A549 (cell line): ENCODE measurements around the gene CETN2.

ENCODE experiments used
- CBX8 ChIP-seq: fragments of 200-600 bp; sonication (generic); IDR thresholded peaks from 2 replicates; pipeline ENCODE4 v1.6.1; 2016
- CHD4 ChIP-seq: fragments of 200-600 bp; sonication (generic); IDR thresholded peaks from 2 replicates; pipeline ENCODE4 v1.6.1; 2016; ENCODE audit warnings: antibody characterized with exemption, mild to moderate bottlenecking, borderline replicate concordance
- ESRRA ChIP-seq: fragments of 150-350 bp; IDR thresholded peaks from 2 replicates; pipeline ENCODE4 v1.6.1; 2014; ENCODE audit warnings: mild to moderate bottlenecking, low read length, borderline replicate concordance
- HDAC2 ChIP-seq: fragments of 200-600 bp; sonication (generic); IDR thresholded peaks from 2 replicates; pipeline ENCODE4 v1.6.1; 2016
- HOXB13 ChIP-seq: fragments of 250-450 bp; sonication (Bioruptor Pico); IDR thresholded peaks from 2 replicates; pipeline ENCODE4 v1.5.0; 2020; ENCODE audit warnings: low read depth, mild to moderate bottlenecking, moderate library complexity
- PHF8 ChIP-seq: fragments of 200-600 bp; sonication (generic); IDR thresholded peaks from 2 replicates; pipeline ENCODE4 v1.6.1; 2016; ENCODE audit warnings: low read depth, mild to moderate bottlenecking, antibody characterized with exemption, moderate library complexity, borderline replicate concordance
- POLR2A ChIP-seq: IDR thresholded peaks from 2 replicates; pipeline ENCODE4 v1.6.1; 2012; ENCODE audit warnings: mild to moderate bottlenecking, low read length
- RNF2 ChIP-seq: fragments of 200-600 bp; sonication (generic); IDR thresholded peaks from 2 replicates; pipeline ENCODE4 v1.6.1; 2016; ENCODE audit warnings: low read depth, mild to moderate bottlenecking, antibody characterized with exemption, moderate library complexity, borderline replicate concordance
- SMC3 ChIP-seq: fragments of >200 bp; sonication (Bioruptor Twin); formaldehyde crosslinking; IDR thresholded peaks from 3 replicates; pipeline ENCODE4 v1.6.1; 2018; ENCODE audit warnings: inconsistent platforms
- SREBF2 ChIP-seq: fragments of 450-650 bp; IDR thresholded peaks from 2 replicates; pipeline ENCODE4 v1.6.1; 2014; ENCODE audit warnings: mild to moderate bottlenecking, moderate library complexity
- ZC3H11A ChIP-seq: fragments of 450-650 bp; IDR thresholded peaks from 2 replicates; pipeline ENCODE4 v1.6.1; 2014; ENCODE audit warnings: antibody characterized with exemption, mild to moderate bottlenecking
- TF ChIP-seq, protein P1 (sequence below): fragments of >200 bp; sonication (Bioruptor Twin); formaldehyde crosslinking; IDR thresholded peaks from 3 replicates; pipeline ENCODE4 v1.5.1; 2016
- TF ChIP-seq, protein P2 (sequence below): fragments of 200-600 bp; sonication (generic); IDR thresholded peaks from 2 replicates; pipeline ENCODE4 v1.6.1; 2016; ENCODE audit warnings: antibody characterized with exemption, mild to moderate bottlenecking, moderate library complexity

- TF ChIP-seq RNF2 (no peak), POLR2A (no peak), CBX8 (no peak), HOXB13 (CRISPR knock-in tag) (no peak), SMC3 (no peak), ZC3H11A (no peak), PHF8 (no peak), ESRRA (no peak), HDAC2 (no peak), CHD4 (no peak), SREBF2 (no peak)
- TF ChIP-seq, protein P1, sequence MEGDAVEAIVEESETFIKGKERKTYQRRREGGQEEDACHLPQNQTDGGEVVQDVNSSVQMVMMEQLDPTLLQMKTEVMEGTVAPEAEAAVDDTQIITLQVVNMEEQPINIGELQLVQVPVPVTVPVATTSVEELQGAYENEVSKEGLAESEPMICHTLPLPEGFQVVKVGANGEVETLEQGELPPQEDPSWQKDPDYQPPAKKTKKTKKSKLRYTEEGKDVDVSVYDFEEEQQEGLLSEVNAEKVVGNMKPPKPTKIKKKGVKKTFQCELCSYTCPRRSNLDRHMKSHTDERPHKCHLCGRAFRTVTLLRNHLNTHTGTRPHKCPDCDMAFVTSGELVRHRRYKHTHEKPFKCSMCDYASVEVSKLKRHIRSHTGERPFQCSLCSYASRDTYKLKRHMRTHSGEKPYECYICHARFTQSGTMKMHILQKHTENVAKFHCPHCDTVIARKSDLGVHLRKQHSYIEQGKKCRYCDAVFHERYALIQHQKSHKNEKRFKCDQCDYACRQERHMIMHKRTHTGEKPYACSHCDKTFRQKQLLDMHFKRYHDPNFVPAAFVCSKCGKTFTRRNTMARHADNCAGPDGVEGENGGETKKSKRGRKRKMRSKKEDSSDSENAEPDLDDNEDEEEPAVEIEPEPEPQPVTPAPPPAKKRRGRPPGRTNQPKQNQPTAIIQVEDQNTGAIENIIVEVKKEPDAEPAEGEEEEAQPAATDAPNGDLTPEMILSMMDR, result no peak
- TF ChIP-seq, protein P2, sequence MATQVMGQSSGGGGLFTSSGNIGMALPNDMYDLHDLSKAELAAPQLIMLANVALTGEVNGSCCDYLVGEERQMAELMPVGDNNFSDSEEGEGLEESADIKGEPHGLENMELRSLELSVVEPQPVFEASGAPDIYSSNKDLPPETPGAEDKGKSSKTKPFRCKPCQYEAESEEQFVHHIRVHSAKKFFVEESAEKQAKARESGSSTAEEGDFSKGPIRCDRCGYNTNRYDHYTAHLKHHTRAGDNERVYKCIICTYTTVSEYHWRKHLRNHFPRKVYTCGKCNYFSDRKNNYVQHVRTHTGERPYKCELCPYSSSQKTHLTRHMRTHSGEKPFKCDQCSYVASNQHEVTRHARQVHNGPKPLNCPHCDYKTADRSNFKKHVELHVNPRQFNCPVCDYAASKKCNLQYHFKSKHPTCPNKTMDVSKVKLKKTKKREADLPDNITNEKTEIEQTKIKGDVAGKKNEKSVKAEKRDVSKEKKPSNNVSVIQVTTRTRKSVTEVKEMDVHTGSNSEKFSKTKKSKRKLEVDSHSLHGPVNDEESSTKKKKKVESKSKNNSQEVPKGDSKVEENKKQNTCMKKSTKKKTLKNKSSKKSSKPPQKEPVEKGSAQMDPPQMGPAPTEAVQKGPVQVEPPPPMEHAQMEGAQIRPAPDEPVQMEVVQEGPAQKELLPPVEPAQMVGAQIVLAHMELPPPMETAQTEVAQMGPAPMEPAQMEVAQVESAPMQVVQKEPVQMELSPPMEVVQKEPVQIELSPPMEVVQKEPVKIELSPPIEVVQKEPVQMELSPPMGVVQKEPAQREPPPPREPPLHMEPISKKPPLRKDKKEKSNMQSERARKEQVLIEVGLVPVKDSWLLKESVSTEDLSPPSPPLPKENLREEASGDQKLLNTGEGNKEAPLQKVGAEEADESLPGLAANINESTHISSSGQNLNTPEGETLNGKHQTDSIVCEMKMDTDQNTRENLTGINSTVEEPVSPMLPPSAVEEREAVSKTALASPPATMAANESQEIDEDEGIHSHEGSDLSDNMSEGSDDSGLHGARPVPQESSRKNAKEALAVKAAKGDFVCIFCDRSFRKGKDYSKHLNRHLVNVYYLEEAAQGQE, result no peak
Observed at GRCh38 chrX:152822383-152823086, 8.0 kb downstream of the CETN2 start.
